Natural killer cell (primary cell): ENCODE results near the gene HMGCLL1. TPM values are rescaled to one million over a fixed set of nuclear protein-coding genes. Genes with fewer than 3 reads are reported as not detected.

Source experiments
- ATAC-seq, 3 donors: fragments of 150-1000 bp in 2 of 3; fragments of 200-7000 bp in 1 of 3; cut with Tn5 transposase; 1 replicate in 1 of 3; 2 replicates in 2 of 3; pipeline ENCODE4 v1.10.0; 2021; ENCODE audit warnings: mild to moderate bottlenecking in 2 of 3, moderate library complexity in 2 of 3
- DNase-seq, 2 donors: peaks; one replicate each; pipeline versions ENCODE4 v3.0.0 to v3.0.0-alpha.2; 2013 to 2021; ENCODE audit warnings: mixed read lengths in 1 of 2
- H3K27ac ChIP-seq: one replicate; pipeline ENCODE4 v1.5.1; 2013; ENCODE audit warnings: mild to moderate bottlenecking, low read length
- H3K27me3 ChIP-seq: one replicate; pipeline ENCODE4 v1.6.1; 2013; ENCODE audit warnings: low read length; ENCODE audit not compliant: control insufficient read depth, insufficient read depth
- H3K36me3 ChIP-seq: one replicate; pipeline ENCODE4 v1.6.1; 2013; ENCODE audit warnings: low read length; ENCODE audit not compliant: control insufficient read depth, insufficient read depth
- H3K4me1 ChIP-seq: one replicate; pipeline ENCODE4 v1.6.1; 2013; ENCODE audit warnings: low read length; ENCODE audit not compliant: control insufficient read depth, insufficient read depth
- H3K4me3 ChIP-seq: one replicate; pipeline ENCODE4 v1.5.1; 2013; ENCODE audit warnings: low read length
- H3K9me3 ChIP-seq: one replicate; pipeline ENCODE4 v1.6.1; 2013; ENCODE audit warnings: low read length; ENCODE audit not compliant: control insufficient read depth, insufficient read depth
- H3K27ac Mint-ChIP-seq, 2 donors: one replicate each; pipeline ENCODE4 v1.8.0; 2022; ENCODE audit warnings: mild to moderate bottlenecking in 2 of 2, mixed read lengths in 2 of 2, moderate library complexity in 1 of 2
- H3K27me3 Mint-ChIP-seq, 2 donors: one replicate each; pipeline ENCODE4 v1.8.0; 2022; ENCODE audit warnings: low read depth in 2 of 2, mixed read lengths in 2 of 2
- H3K36me3 Mint-ChIP-seq: one replicate; pipeline ENCODE4 v1.8.0; 2022; ENCODE audit warnings: mixed read lengths
- H3K4me1 Mint-ChIP-seq, 2 donors: one replicate each; pipeline ENCODE4 v1.8.0; 2022; ENCODE audit warnings: mixed read lengths in 2 of 2
- H3K4me3 Mint-ChIP-seq: one replicate; pipeline ENCODE4 v1.8.0; 2022; ENCODE audit warnings: mild to moderate bottlenecking, moderate library complexity, mixed read lengths
- H3K9me3 Mint-ChIP-seq, 2 donors: one replicate each; pipeline ENCODE4 v1.8.0; 2022; ENCODE audit warnings: mixed read lengths in 2 of 2
- WGBS: methylation state at CpG from one replicate; pipeline ENCODE4 v1.1.7; 2013; ENCODE audit warnings: missing lambda C conversion rate; ENCODE audit not compliant: insufficient coverage; 5-methylcytosine and 5-hydroxymethylcytosine counted together
- intact Hi-C: fragments of 100-400 bp; cut with micrococcal nuclease; formaldehyde crosslinking; loops from one replicate; pipeline ENCODE4 v1.14.2; 2022
- total RNA-seq, 4 donors: library from RNA; stranded (reverse); fragments of 120-200 nt in 1 of 4; gene quantifications; one replicate each; pipeline versions ENCODE4 v1.2.3 to v1.2.4, GENCODE V29; 2013 to 2022
- TF ChIP-seq, protein P1 (sequence below): fragments of 200-600 bp; IDR thresholded peaks from one replicate; pipeline ENCODE4 v1.8.0; 2022; ENCODE audit warnings: antibody characterized with exemption

HMGCLL1 gene
- total RNA-seq, 3 donors from 2014 or later (not counting 1 experiment from before 2014, with no cell fraction given), result not detected

DNA sequence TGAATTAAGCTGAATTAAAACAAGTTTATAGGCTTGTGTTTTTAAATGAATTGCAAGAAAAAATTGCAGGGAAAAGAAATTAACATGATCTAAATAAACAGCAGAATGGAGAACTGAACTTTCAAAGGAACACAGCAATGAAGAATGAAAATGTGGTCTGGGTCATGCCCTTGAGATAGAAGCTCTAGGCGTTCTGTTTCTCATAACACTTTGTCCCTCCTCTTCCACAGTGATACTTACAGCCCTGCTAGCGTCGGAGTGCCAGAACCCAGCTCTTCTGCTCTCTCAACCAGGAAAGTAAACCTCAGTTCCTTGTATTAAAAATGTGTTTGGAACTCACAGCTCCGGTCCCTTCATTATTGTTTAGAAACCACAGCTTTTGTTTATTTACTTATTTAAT lies 11.4 kb downstream of the HMGCLL1 start:
- intact Hi-C loops, result no loop called here
- TF ChIP-seq, protein P1, sequence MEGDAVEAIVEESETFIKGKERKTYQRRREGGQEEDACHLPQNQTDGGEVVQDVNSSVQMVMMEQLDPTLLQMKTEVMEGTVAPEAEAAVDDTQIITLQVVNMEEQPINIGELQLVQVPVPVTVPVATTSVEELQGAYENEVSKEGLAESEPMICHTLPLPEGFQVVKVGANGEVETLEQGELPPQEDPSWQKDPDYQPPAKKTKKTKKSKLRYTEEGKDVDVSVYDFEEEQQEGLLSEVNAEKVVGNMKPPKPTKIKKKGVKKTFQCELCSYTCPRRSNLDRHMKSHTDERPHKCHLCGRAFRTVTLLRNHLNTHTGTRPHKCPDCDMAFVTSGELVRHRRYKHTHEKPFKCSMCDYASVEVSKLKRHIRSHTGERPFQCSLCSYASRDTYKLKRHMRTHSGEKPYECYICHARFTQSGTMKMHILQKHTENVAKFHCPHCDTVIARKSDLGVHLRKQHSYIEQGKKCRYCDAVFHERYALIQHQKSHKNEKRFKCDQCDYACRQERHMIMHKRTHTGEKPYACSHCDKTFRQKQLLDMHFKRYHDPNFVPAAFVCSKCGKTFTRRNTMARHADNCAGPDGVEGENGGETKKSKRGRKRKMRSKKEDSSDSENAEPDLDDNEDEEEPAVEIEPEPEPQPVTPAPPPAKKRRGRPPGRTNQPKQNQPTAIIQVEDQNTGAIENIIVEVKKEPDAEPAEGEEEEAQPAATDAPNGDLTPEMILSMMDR, result no peak
- Histone ChIP-seq H3K4me3 (no peak overlapping the region), H3K9me3 (no peaks in the 10 kb centered on the region), H3K36me3 (no peaks in the 10 kb centered on the region), H3K27me3 (no peaks in the 10 kb centered on the region), H3K27ac (no peak overlapping the region), H3K4me1 (no peaks in the 10 kb centered on the region)
- no peak overlapping the region for H3K4me3 Mint-ChIP-seq
- H3K27me3 Mint-ChIP-seq, result no peaks in the 10 kb centered on the region
- H3K9me3 Mint-ChIP-seq, result peaks cover 9 to 17% of the 10 kb centered on the region in 2 donors
- no peak overlapping the region for H3K27ac Mint-ChIP-seq
- no peak for DNase-seq
- no peak for ATAC-seq
- whole genome bisulfite sequencing, result 81% methylated on average over 3 of the region's 4 CpGs
- no peaks in the 10 kb centered on the region for H3K4me1 Mint-ChIP-seq
- H3K36me3 Mint-ChIP-seq, result no peaks in the 10 kb centered on the region

DNA sequence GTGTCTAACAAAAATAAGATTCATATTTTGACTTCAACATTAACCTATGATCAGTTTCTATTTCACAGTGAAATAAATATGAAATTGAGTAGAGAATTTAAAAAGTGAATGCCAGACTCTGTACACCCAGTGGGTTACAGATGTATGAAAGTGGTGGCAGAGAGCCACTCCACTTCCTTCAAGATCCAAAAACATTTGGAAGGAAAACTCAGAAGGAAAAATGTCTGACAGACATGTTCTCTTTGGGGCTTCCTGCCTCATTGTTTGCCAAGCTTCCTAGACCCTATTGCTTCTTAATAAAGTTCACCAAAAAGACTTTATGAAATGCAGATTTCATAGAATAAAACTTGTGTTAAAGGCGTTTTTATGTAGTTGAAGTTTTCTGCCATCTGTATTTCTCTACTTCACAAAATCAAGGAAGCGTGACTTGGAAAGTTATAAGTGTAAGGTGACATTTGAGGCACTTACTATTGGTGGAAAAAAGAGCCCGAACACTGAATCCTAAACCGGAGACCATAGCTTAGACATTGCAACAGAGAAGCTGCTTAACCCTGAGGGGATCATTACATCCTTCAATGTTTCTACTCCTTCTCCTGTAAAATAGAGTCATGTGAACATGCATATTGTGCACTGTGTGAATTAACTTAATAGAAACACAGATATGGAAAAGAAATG lies 12.8 kb downstream of the HMGCLL1 start:
- 88% methylated on average over 3 of the region's 4 CpGs for WGBS
- Histone ChIP-seq H3K27ac (no peak overlapping the region), H3K4me3 (no peak overlapping the region), H3K36me3 (no peaks in the 10 kb centered on the region), H3K9me3 (no peaks in the 10 kb centered on the region), H3K4me1 (no peaks in the 10 kb centered on the region), H3K27me3 (no peaks in the 10 kb centered on the region)
- Mint-ChIP-seq H3K27ac (no peak overlapping the region), H3K4me1 (no peaks in the 10 kb centered on the region), H3K4me3 (no peak overlapping the region), H3K36me3 (no peaks in the 10 kb centered on the region), H3K27me3 (no peaks in the 10 kb centered on the region), H3K9me3 (peaks cover 6 to 14% of the 10 kb centered on the region in 2 donors)
- intact Hi-C loops, result no loop called here
- TF ChIP-seq, protein P1, result no peak
- no peak for ATAC-seq
- no peak for DNase-seq

DNA sequence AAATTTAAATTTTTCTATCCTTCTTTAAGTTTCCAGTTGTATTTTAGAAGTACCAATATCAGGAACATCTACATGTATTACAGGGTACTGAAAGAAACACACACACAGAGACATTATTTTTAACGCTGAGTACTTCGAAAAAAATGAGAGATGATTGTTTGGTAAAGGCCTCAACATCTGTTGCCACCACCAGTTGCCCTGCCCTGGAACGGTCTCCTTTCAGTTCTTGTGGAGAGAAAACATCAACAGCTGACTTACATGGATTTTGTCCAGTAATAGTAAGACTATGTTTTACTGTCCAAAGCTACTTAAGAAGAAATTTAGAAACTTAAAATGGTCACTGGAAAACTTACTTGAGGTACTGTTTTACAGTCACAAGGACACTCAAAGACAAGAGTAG lies 16.7 kb downstream of the HMGCLL1 start:
- Histone ChIP-seq H3K4me1 (no peaks in the 10 kb centered on the region), H3K9me3 (no peaks in the 10 kb centered on the region), H3K36me3 (no peaks in the 10 kb centered on the region), H3K27me3 (no peaks in the 10 kb centered on the region), H3K4me3 (no peak overlapping the region), H3K27ac (no peak overlapping the region)
- no peaks in the 10 kb centered on the region for H3K36me3 Mint-ChIP-seq
- H3K27me3 Mint-ChIP-seq, result no peaks in the 10 kb centered on the region
- intact Hi-C loops, result no loop called here
- TF ChIP-seq, protein P1, result no peak
- no peak for ATAC-seq
- no peak overlapping the region for H3K27ac Mint-ChIP-seq
- WGBS, result 75% methylated on average over 3 of the region's 3 CpGs
- H3K4me1 Mint-ChIP-seq, result no peaks in the 10 kb centered on the region
- peaks cover 3 to 7% of the 10 kb centered on the region in 2 donors for H3K9me3 Mint-ChIP-seq
- DNase-seq, result no peak
- no peak overlapping the region for H3K4me3 Mint-ChIP-seq
